ENCODE measurements around the gene TBL1XR1. TPM values are rescaled to one million over a fixed set of nuclear protein-coding genes. Genes with fewer than 3 reads are reported as not detected.

TBL1XR1 gene
- total and polyA plus RNA-seq, 2 donors (not counting 3 experiments of a cell fraction or from before 2014, with no cell fraction given), result 26.9 to 146 TPM

DNA sequence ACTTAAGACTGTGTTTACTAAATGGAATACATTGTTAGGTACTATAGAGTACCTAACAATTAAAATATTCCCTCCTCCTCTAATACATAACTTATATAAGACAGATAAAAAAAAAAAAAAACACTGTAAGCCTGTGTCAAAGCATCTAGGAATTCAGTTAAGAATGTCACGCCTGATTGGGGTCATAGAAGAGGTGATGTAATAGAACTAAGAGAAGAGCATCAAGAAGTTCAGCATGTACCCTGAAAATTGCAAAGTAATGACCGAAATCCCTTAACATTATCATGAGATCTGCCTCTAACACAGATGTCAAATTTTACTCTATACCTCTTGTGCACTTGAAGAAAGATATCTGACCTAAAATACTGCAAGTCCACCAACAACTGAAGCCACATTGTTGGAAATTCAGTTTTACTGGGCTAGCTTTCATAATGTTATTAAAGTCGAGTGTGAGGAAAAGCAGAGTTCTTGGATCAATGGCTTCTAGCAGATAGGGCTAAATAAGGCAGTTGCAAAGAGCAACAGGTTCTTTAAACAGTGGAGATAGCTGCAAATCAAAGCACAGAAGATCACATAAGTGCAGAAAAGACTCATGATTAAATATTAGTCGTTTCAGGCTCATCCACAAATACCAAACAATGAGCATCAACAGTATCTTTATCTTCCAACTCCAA lies 75.0 kb downstream of the TBL1XR1 start:
- FAIRE-seq (no peak), DNase-seq (ENCODE audit: low read depth, low spot score) (no peak)
- Histone ChIP-seq H3K9me3 (replicated peaks; ENCODE audit: control insufficient read depth, insufficient read depth, low read length) (no peaks in the 10 kb centered on the region), H3K27me3 (ENCODE audit: control insufficient read depth in 2 of 2, insufficient read depth in 2 of 2, low read length in 2 of 2) (no peaks in the 10 kb centered on the region), H3K79me2 (ENCODE audit: control insufficient read depth, insufficient read depth, low read length) (peaks cover 100% of the 10 kb centered on the region), H3K9ac (replicated peaks; ENCODE audit: extremely low read depth, insufficient read depth, low read length) (no peak overlapping the region), H3K9me1 (replicated peaks; ENCODE audit: control insufficient read depth, extremely low read depth, insufficient read depth, low read length) (no peaks in the 10 kb centered on the region), H2AFZ (ENCODE audit: low read depth, low read length) (no peak overlapping the region), H4K20me1 (replicated peaks; ENCODE audit: control insufficient read depth, extremely low read depth, insufficient read depth, low read length) (peaks cover 17% of the 10 kb centered on the region), H3K4me1 (ENCODE audit: control insufficient read depth, extremely low read depth, insufficient read depth, low read length) (peaks cover 7% of the 10 kb centered on the region), H3K4me3 (replicated peaks in 1 of 3; ENCODE audit: insufficient read depth in 1 of 3, low read depth in 1 of 3, low read length in 3 of 3) (no peak overlapping the region), H3K36me3 (ENCODE audit: control insufficient read depth in 2 of 2, extremely low read depth in 1 of 2, insufficient read depth in 2 of 2, low read length in 2 of 2) (no peaks in the 10 kb centered on the region), H3K27ac (ENCODE audit: insufficient read depth, low read depth, low read length) (no peak overlapping the region), H3K4me2 (ENCODE audit: insufficient read depth, low read length) (no peak overlapping the region)
- intact Hi-C loops (cut with micrococcal nuclease), result no loop called here
- TF ChIP-seq JUN (IDR thresholded peaks at IDR 0.05; ENCODE audit: borderline replicate concordance, insufficient read depth, insufficient read length, low read depth) (no peak), EZH2 (IDR thresholded peaks at IDR 0.05; ENCODE audit: borderline replicate concordance, low read depth, low read length, severe bottlenecking) (no peak), POLR2AphosphoS5 (IDR thresholded peaks at IDR 0.05; ENCODE audit: insufficient read depth, low read depth, low read length) (no peak), GATA2 (IDR thresholded peaks at IDR 0.05; ENCODE audit: insufficient read depth, insufficient read length, low read depth, low read length) (no peak), FOS (IDR thresholded peaks at IDR 0.05; ENCODE audit: borderline replicate concordance, insufficient read depth, low read length) (no peak), MYC (IDR thresholded peaks at IDR 0.05; ENCODE audit: low read depth, low read length) (no peak)
- TF ChIP-seq, protein P1, sequence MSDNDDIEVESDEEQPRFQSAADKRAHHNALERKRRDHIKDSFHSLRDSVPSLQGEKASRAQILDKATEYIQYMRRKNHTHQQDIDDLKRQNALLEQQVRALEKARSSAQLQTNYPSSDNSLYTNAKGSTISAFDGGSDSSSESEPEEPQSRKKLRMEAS (IDR thresholded peaks at IDR 0.05; ENCODE audit: insufficient read depth, insufficient read length), result no peak
- TF ChIP-seq, protein P2, sequence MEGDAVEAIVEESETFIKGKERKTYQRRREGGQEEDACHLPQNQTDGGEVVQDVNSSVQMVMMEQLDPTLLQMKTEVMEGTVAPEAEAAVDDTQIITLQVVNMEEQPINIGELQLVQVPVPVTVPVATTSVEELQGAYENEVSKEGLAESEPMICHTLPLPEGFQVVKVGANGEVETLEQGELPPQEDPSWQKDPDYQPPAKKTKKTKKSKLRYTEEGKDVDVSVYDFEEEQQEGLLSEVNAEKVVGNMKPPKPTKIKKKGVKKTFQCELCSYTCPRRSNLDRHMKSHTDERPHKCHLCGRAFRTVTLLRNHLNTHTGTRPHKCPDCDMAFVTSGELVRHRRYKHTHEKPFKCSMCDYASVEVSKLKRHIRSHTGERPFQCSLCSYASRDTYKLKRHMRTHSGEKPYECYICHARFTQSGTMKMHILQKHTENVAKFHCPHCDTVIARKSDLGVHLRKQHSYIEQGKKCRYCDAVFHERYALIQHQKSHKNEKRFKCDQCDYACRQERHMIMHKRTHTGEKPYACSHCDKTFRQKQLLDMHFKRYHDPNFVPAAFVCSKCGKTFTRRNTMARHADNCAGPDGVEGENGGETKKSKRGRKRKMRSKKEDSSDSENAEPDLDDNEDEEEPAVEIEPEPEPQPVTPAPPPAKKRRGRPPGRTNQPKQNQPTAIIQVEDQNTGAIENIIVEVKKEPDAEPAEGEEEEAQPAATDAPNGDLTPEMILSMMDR (IDR thresholded peaks at IDR 0.05; ENCODE audit: extremely low read depth in 1 of 2, insufficient read depth in 1 of 2, low read depth in 1 of 2, low read length in 2 of 2), result no peak
- ChIA-PET CTCF (interaction anchor here (0.6 kb wide), 1 partner anchor 18 kb away, joined by 3 read pairs; no protein-coding TSS in a partner anchor), POLR2A (no interaction called here)
- dilution Hi-C loops (cut with MboI; ENCODE audit: extremely low pct_ligation_motif_present, low sequenced_read_pairs), result no loop called here
- no TSS peak for BruUV-seq (replicated peaks)

Measured in endothelial cell of umbilical vein (primary cell).